Mammary epithelial cell (primary cell): ENCODE results near the gene STK32B.

ENCODE experiments used
- CTCF ChIP-seq, 2 donors: IDR thresholded peaks in 1 of 2; conservative IDR thresholded peaks in 1 of 2; 2 replicates each; pipeline ENCODE4 v1.5.1; 2011 to 2012; ENCODE audit warnings: inconsistent platforms in 2 of 2, low read length in 2 of 2, mild to moderate bottlenecking in 2 of 2, control low read depth in 1 of 2, low read depth in 1 of 2; ENCODE audit not compliant: insufficient read depth in 1 of 2; ENCODE audit errors: extremely low read depth in 1 of 2
- EZH2 ChIP-seq: IDR thresholded peaks from 2 replicates; pipeline ENCODE4 v1.6.1; 2012; ENCODE audit warnings: low read length, inconsistent platforms, borderline replicate concordance

DNA sequence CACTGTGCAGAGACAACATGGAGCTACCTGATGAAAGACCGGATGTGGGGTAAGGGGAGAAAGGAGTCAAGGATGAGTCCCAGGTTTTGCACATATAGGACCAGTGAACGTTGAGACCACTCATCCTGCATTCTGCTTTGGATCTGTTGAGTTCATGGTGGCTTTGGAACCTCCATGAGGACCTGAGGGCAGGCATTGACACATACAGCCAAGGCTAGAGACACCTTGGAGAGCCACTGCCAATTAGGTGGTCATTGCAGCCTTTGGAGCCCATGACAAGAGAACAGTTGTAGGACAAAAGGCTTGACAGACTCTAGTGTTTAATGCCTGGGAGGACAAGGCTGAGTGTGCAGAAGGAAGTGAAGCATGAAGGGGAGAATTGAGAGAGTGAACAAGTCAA is 87.9 kb downstream of the STK32B start:
- TF ChIP-seq CTCF (conservative IDR thresholded peaks at IDR 0.05 in 1 of 2, IDR thresholded peaks at IDR 0.05 in 1 of 2; ENCODE audit: extremely low read depth in 1 of 2, insufficient read depth in 1 of 2, low read depth in 1 of 2, low read length in 2 of 2) (no peak), EZH2 (no peak)
